Aorta (tissue), 5 donors: ENCODE measurements around the gene KLHL25. TPM values are rescaled to one million over a fixed set of nuclear protein-coding genes. Genes with fewer than 3 reads are reported as not detected.
A peak's percentile ranks its signal among the peaks of the same experiment; 100 is the strongest.

ENCODE experiments used
- ATAC-seq: fragments of 200-7000 bp; cut with Tn5 transposase; one replicate; pipeline ENCODE4 v1.9.1; 2022; ENCODE audit warnings: moderate library complexity; ENCODE audit not compliant: low FRiP score
- DNase-seq, 2 donors: peaks; one replicate each; pipeline ENCODE4 v3.0.0-alpha.2; 2020
- H3K27ac ChIP-seq, 2 donors: one replicate each; pipeline ENCODE4 v1.5.1; 2013; ENCODE audit warnings: low read length in 2 of 2, mild to moderate bottlenecking in 2 of 2, moderate library complexity in 2 of 2, control low read depth in 1 of 2, inconsistent platforms in 1 of 2, low read depth in 1 of 2
- H3K27me3 ChIP-seq, 2 donors: one replicate each; pipeline ENCODE4 v1.6.1; 2013; ENCODE audit warnings: control low read depth in 1 of 2, low read length in 1 of 2, mild to moderate bottlenecking in 1 of 2, moderate library complexity in 1 of 2; ENCODE audit not compliant: insufficient read depth in 2 of 2, control insufficient read depth in 1 of 2
- H3K36me3 ChIP-seq, 2 donors: one replicate each; pipeline ENCODE4 v1.6.1; 2013; ENCODE audit warnings: control low read depth in 1 of 2, low read length in 1 of 2, mild to moderate bottlenecking in 1 of 2; ENCODE audit not compliant: insufficient read depth in 2 of 2, control insufficient read depth in 1 of 2
- H3K4me1 ChIP-seq, 2 donors: one replicate each; pipeline ENCODE4 v1.6.1; 2013; ENCODE audit warnings: low read length in 2 of 2, control low read depth in 1 of 2, mild to moderate bottlenecking in 1 of 2, moderate library complexity in 1 of 2; ENCODE audit not compliant: insufficient read depth in 2 of 2, control insufficient read depth in 1 of 2
- H3K4me3 ChIP-seq, 2 donors: one replicate each; pipeline ENCODE4 v1.5.1; 2013; ENCODE audit warnings: low read length in 2 of 2, control low read depth in 1 of 2, mild to moderate bottlenecking in 1 of 2
- H3K9me3 ChIP-seq: one replicate; pipeline ENCODE4 v1.6.1; 2013; ENCODE audit warnings: mild to moderate bottlenecking, low read length; ENCODE audit not compliant: control insufficient read depth
- WGBS, 2 donors: extraction: QIAGEN DNeasy Blood & Tissue Kit; methylation state at CpG; one replicate each; pipeline ENCODE4 v1.1.7; 2013; 5-methylcytosine and 5-hydroxymethylcytosine counted together
- intact Hi-C, 2 donors: fragments of 100-400 bp; cut with DNase I; formaldehyde crosslinking; loops; one replicate each; pipeline versions ENCODE4 v1.14.2 to v1.15.0; 2022
- polyA plus RNA-seq, 2 donors: library from polyadenylated mRNA; stranded (reverse); fragments of 200-250 nt; gene quantifications; one replicate each; pipeline ENCODE4 v1.2.3, GENCODE V29; 2013
- total RNA-seq, 2 donors: library from RNA; stranded (reverse); fragmentation: NEBNext Ultra II Directional; extraction: Animal tissue kit (Norgen Biotek cat#: 25700); gene quantifications; one replicate each; pipeline ENCODE4 v1.2.1, GENCODE V29; 2021
- donor health status: healthy with polysubstance abuse.
- donor health status: Bipolar disorder and iron deficiency.
- donor health status: DM: no; HTN: no; CAD: no.
- donor health status: DM: no; HTN: no; CAD: no.
- donor health status: DM: yes; HTN: yes; CAD: no.

The KLHL25 gene
- total and polyA plus RNA-seq, 4 donors = 1.8 to 9.2 (median 5.6) TPM

- Histone ChIP-seq H3K36me3 (no peaks in the 10 kb centered on the region), H3K27me3 (no peaks in the 10 kb centered on the region), H3K4me3 (no peak overlapping the region), H3K27ac (no peak overlapping the region), H3K9me3 (no peaks in the 10 kb centered on the region), H3K4me1 (peaks cover 0 to 2% of the 10 kb centered on the region in 2 donors)
- ATAC-seq (no peak), DNase-seq (no peak)
- 71 to 82% methylated on average over 24 of the region's 24 CpGs for WGBS, 2 donors
- intact Hi-C loops = no loop called here
Measured at GRCh38 chr15:85766001-85766831, 28.5 kb downstream of the KLHL25 start.

- WGBS, 2 donors = 29 to 30% methylated on average over 3 of the region's 3 CpGs
- intact Hi-C loops = no loop called here
- H3K4me1 ChIP-seq = peaks cover 0 to 2% of the 10 kb centered on the region in 2 donors
Measured at GRCh38 chr15:85764649-85765277, 30.0 kb downstream of the KLHL25 start.

GRCh38 chr15:85763673-85764633 lies 30.8 kb downstream of the KLHL25 start:
- peak; percentile 19 for ATAC-seq
- 80 to 82% methylated on average over 28 of the region's 28 CpGs for WGBS, 2 donors
- intact Hi-C loops = no loop called here

More at GRCh38 chr15:85764649-85765277, 30.0 kb downstream of the KLHL25 start:
- Histone ChIP-seq H3K36me3 (no peaks in the 10 kb centered on the region), H3K4me3 (no peak overlapping the region), H3K9me3 (no peaks in the 10 kb centered on the region), H3K27ac (no peak overlapping the region), H3K27me3 (no peaks in the 10 kb centered on the region)
- no peak for DNase-seq
- peak; percentile 77 for ATAC-seq

GRCh38 chr15:85763157-85763556 lies 31.6 kb downstream of the KLHL25 start:
- H3K9me3 ChIP-seq = no peaks in the 10 kb centered on the region
- H3K36me3 ChIP-seq = no peaks in the 10 kb centered on the region
- H3K4me3 ChIP-seq = no peak overlapping the region
- H3K27ac ChIP-seq = no peak overlapping the region
- ATAC-seq (no peak), DNase-seq (peak in 1 of 2 donors; percentile 79)
- intact Hi-C loops = no loop called here
- 39 to 45% methylated on average over 16 of the region's 16 CpGs for whole genome bisulfite sequencing, 2 donors
- H3K27me3 ChIP-seq = no peaks in the 10 kb centered on the region
- peaks cover 0 to 2% of the 10 kb centered on the region in 2 donors for H3K4me1 ChIP-seq

More at GRCh38 chr15:85763673-85764633, 30.8 kb downstream of the KLHL25 start:
- DNase-seq = peak in 1 of 2 donors; percentile 59
- H3K27me3 ChIP-seq = no peaks in the 10 kb centered on the region
- peaks cover 0 to 2% of the 10 kb centered on the region in 2 donors for H3K4me1 ChIP-seq
- H3K9me3 ChIP-seq = no peaks in the 10 kb centered on the region
- H3K36me3 ChIP-seq = no peaks in the 10 kb centered on the region
- H3K27ac ChIP-seq = no peak overlapping the region
- no peak overlapping the region for H3K4me3 ChIP-seq

- ATAC-seq (no peak), DNase-seq (peak in 1 of 2 donors; percentile 59)
- Histone ChIP-seq H3K36me3 (no peaks in the 10 kb centered on the region), H3K4me1 (peaks cover 0 to 2% of the 10 kb centered on the region in 2 donors), H3K4me3 (no peak overlapping the region), H3K9me3 (no peaks in the 10 kb centered on the region), H3K27me3 (no peaks in the 10 kb centered on the region), H3K27ac (no peak overlapping the region)
- 54 to 55% methylated on average over 8 of the region's 8 CpGs for WGBS, 2 donors
- intact Hi-C loops = no loop called here
Measured at GRCh38 chr15:85762756-85763127, 32.0 kb downstream of the KLHL25 start.

GRCh38 chr15:85762039-85762755 lies 32.5 kb downstream of the KLHL25 start:
- 80 to 83% methylated on average over 15 of the region's 15 CpGs for WGBS, 2 donors
- Histone ChIP-seq H3K27ac (no peak overlapping the region), H3K4me3 (no peak overlapping the region), H3K9me3 (no peaks in the 10 kb centered on the region), H3K27me3 (no peaks in the 10 kb centered on the region), H3K4me1 (peaks cover 0 to 2% of the 10 kb centered on the region in 2 donors), H3K36me3 (no peaks in the 10 kb centered on the region)
- no peak for DNase-seq
- ATAC-seq = no peak
- intact Hi-C loops = no loop called here

- intact Hi-C loops = no loop called here
- DNase-seq (no peak), ATAC-seq (no peak)
- no peak overlapping the region for H3K4me3 ChIP-seq
- H3K36me3 ChIP-seq = no peaks in the 10 kb centered on the region
- H3K27ac ChIP-seq = no peak overlapping the region
- no peaks in the 10 kb centered on the region for H3K9me3 ChIP-seq
- no peaks in the 10 kb centered on the region for H3K27me3 ChIP-seq
- H3K4me1 ChIP-seq = peaks cover 0 to 2% of the 10 kb centered on the region in 2 donors
- WGBS, 2 donors = 93 to 94% methylated on average over 9 of the region's 9 CpGs
Measured at GRCh38 chr15:85761635-85762034, 33.1 kb downstream of the KLHL25 start.
